ENCODE measurements around the gene KCNG2. TPM values are rescaled to one million over a fixed set of nuclear protein-coding genes. Genes with fewer than 3 reads are reported as not detected.
A peak's percentile ranks its signal among the peaks of the same experiment; 100 is the strongest.

Gene KCNG2
- total and polyA plus RNA-seq, 2 of the 8 experiments (the other 6 are each of a cell fraction or from before 2014, with no cell fraction given): 0.19 to 0.74 TPM

DNA sequence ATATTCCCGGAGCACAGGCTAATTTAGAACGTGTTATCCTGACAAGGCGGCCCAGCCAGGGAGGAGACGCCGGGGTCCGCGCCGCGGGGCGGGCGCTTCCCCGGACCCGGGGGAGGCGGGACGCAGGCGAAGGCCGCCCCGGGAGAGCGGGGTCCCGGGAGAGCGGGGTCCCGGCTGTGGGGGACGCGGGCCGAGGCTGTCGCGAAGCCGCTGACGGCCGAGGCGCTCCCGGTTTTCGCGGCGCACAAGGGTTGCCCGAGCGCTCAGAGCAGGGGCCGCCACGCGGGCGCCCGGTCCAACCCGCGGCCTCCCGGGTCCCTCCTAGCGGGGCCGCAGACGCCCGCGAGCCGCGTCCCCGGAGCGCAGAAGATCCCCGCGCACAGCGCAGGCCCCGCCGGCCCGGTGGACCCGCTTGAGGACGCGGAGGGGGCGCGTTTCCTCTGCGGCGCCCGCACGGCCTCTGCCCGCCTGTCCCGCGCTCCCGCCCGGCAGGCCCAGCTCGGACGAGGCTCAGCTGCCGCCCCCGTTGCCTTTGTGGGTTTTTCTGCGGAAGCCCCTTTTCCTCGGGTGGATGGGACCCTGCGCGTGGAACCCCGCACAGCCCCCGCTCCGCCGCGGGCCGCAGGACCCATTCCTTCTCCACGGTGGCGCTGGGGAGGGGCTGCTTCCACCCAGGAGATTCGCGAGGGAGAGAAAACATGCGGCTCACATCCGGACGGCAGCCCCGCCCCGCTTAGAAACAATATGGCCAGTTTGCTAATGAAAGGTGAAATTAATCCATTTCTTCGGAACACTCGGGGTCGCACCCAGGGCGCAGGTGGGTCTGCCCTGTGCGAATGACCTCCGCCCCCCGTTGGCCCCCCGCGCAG, 9.6 kb upstream of the KCNG2 start (continued):
- TF ChIP-seq EGR1 (IDR thresholded peaks at IDR 0.05; ENCODE audit: borderline replicate concordance, low read depth, low read length) (no peak), SIRT6 (IDR thresholded peaks at IDR 0.05; ENCODE audit: low read length) (no peak), POU5F1 (IDR thresholded peaks at IDR 0.05; ENCODE audit: low read depth, low read length) (no peak), CHD2 (IDR thresholded peaks at IDR 0.05; ENCODE audit: low read length) (no peak), TBP (IDR thresholded peaks at IDR 0.05; ENCODE audit: low read depth, low read length) (no peak), JUND (IDR thresholded peaks at IDR 0.05; ENCODE audit: low read length) (no peak), HDAC2 (IDR thresholded peaks at IDR 0.05; ENCODE audit: borderline replicate concordance in 1 of 2, low read depth in 2 of 2, low read length in 2 of 2) (no peak), POLR2A (IDR thresholded peaks at IDR 0.05; ENCODE audit: control extremely low read depth in 1 of 2, low read depth in 2 of 2, low read length in 2 of 2) (no peak), ATF2 (IDR thresholded peaks at IDR 0.05; ENCODE audit: low read length) (no peak), EZH2 (IDR thresholded peaks at IDR 0.05; ENCODE audit: low read depth, low read length, severe bottlenecking) (peak; percentile 67), CBX8 (IDR thresholded peaks at IDR 0.05; ENCODE audit: borderline replicate concordance, low read depth, low read length) (no peak), SP4 (IDR thresholded peaks at IDR 0.05; ENCODE audit: low read length) (no peak), GABPA (IDR thresholded peaks at IDR 0.05; ENCODE audit: borderline replicate concordance, insufficient read depth, low read length) (peak; percentile 62; the same call in 1 of the 2 replicates), GTF2F1 (IDR thresholded peaks at IDR 0.05; ENCODE audit: borderline replicate concordance, low read depth, low read length) (no peak), CREB1 (IDR thresholded peaks at IDR 0.05) (no peak)
- TF ChIP-seq, protein P1, sequence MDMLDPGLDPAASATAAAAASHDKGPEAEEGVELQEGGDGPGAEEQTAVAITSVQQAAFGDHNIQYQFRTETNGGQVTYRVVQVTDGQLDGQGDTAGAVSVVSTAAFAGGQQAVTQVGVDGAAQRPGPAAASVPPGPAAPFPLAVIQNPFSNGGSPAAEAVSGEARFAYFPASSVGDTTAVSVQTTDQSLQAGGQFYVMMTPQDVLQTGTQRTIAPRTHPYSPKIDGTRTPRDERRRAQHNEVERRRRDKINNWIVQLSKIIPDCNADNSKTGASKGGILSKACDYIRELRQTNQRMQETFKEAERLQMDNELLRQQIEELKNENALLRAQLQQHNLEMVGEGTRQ (IDR thresholded peaks at IDR 0.05; ENCODE audit: low read length): no peak
- TF ChIP-seq, protein P2, sequence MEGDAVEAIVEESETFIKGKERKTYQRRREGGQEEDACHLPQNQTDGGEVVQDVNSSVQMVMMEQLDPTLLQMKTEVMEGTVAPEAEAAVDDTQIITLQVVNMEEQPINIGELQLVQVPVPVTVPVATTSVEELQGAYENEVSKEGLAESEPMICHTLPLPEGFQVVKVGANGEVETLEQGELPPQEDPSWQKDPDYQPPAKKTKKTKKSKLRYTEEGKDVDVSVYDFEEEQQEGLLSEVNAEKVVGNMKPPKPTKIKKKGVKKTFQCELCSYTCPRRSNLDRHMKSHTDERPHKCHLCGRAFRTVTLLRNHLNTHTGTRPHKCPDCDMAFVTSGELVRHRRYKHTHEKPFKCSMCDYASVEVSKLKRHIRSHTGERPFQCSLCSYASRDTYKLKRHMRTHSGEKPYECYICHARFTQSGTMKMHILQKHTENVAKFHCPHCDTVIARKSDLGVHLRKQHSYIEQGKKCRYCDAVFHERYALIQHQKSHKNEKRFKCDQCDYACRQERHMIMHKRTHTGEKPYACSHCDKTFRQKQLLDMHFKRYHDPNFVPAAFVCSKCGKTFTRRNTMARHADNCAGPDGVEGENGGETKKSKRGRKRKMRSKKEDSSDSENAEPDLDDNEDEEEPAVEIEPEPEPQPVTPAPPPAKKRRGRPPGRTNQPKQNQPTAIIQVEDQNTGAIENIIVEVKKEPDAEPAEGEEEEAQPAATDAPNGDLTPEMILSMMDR (IDR thresholded peaks at IDR 0.05; ENCODE audit: control extremely low read depth in 1 of 3, insufficient read depth in 1 of 3, low read depth in 1 of 3, low read length in 3 of 3): no peak
- TF ChIP-seq, protein P3, sequence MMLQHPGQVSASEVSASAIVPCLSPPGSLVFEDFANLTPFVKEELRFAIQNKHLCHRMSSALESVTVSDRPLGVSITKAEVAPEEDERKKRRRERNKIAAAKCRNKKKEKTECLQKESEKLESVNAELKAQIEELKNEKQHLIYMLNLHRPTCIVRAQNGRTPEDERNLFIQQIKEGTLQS (IDR thresholded peaks at IDR 0.05; ENCODE audit: insufficient read depth, low read depth, low read length): no peak

Data from H1 (cell line).